Endothelial cell of umbilical vein (primary cell): Measurements from ENCODE around the gene MLX.

Source experiments
- CTCF ChIP-seq, 2 donors: IDR thresholded peaks; 1 replicate in 1 of 2; 2 replicates in 1 of 2; pipeline ENCODE4 v1.5.1; 2011; ENCODE audit warnings: low read length in 2 of 2, mild to moderate bottlenecking in 2 of 2, moderate library complexity in 2 of 2, control low read depth in 1 of 2, inconsistent platforms in 1 of 2, low read depth in 1 of 2; ENCODE audit not compliant: insufficient read depth in 1 of 2; ENCODE audit errors: extremely low read depth in 1 of 2
- EZH2 ChIP-seq: IDR thresholded peaks from 2 replicates; pipeline ENCODE4 v1.6.1; 2012; ENCODE audit warnings: borderline replicate concordance, low read depth, mild to moderate bottlenecking, moderate library complexity, low read length, inconsistent platforms; ENCODE audit not compliant: severe bottlenecking
- FOS ChIP-seq: IDR thresholded peaks from 2 replicates; pipeline ENCODE4 v1.6.1; 2011; ENCODE audit warnings: mild to moderate bottlenecking, low read length, moderate library complexity, borderline replicate concordance; ENCODE audit not compliant: insufficient read depth
- MYC ChIP-seq: IDR thresholded peaks from one replicate; pipeline ENCODE4 v1.6.1; 2011; ENCODE audit warnings: mild to moderate bottlenecking, low read depth, low read length
- POLR2A ChIP-seq: IDR thresholded peaks from 2 replicates; pipeline ENCODE4 v1.6.1; 2012; ENCODE audit warnings: low read depth, mild to moderate bottlenecking, control low read depth, low read length
- POLR2AphosphoS5 ChIP-seq: IDR thresholded peaks from 2 replicates; pipeline ENCODE4 v1.6.1; 2012; ENCODE audit warnings: low read depth, mild to moderate bottlenecking, control low read depth, low read length, moderate library complexity; ENCODE audit not compliant: insufficient read depth
- TF ChIP-seq, protein P1 (sequence below): IDR thresholded peaks from 2 replicates; pipeline ENCODE4 v1.6.1; 2011; ENCODE audit not compliant: insufficient read depth, insufficient read length

DNA sequence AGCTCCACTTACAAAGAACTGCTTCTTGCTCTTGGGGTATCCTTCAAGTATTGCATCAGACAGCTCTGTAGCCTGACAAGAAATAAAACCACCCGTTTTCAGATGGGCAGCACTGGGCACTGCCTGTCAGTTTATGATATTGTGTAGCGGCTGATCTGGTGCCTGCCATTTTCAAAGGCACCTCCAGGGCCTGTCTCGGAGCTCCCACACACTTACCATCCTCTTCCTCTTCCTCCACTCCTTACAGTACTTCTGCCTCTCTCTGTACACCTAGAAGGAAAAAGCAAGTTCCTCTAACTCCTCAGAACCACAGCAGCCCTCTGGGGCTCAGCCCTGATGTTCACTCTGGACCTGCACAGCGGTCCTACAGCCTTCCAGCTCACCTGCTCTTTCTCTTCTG lies 6.2 kb downstream of the MLX start:
- TF ChIP-seq POLR2AphosphoS5 (no peak), POLR2A (no peak), CTCF (IDR thresholded peaks at IDR 0.05; ENCODE audit: extremely low read depth in 1 of 2, insufficient read depth in 1 of 2, low read depth in 1 of 2, low read length in 2 of 2) (no peak), EZH2 (no peak), FOS (no peak), MYC (no peak)
- TF ChIP-seq, protein P1, sequence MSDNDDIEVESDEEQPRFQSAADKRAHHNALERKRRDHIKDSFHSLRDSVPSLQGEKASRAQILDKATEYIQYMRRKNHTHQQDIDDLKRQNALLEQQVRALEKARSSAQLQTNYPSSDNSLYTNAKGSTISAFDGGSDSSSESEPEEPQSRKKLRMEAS = no peak
